Stimulated activated CD8-positive, alpha-beta memory T cell treated with anti-CD3 and anti-CD28 coated beads, Interleukin-7, amount 100 ng/mL, for 24 hours (primary cell): ENCODE measurements around the gene PEG3.
"Not testable (repeated sequence)": the region's sequence is repeated elsewhere in the genome, so short reads cannot be mapped to it uniquely, and the experiment has no call there.

Experiments used
- DNase-seq: peaks from one replicate; pipeline ENCODE4 v3.0.0-alpha.2; 2020; ENCODE audit warnings: low read depth

The PEG3 gene

DNA sequence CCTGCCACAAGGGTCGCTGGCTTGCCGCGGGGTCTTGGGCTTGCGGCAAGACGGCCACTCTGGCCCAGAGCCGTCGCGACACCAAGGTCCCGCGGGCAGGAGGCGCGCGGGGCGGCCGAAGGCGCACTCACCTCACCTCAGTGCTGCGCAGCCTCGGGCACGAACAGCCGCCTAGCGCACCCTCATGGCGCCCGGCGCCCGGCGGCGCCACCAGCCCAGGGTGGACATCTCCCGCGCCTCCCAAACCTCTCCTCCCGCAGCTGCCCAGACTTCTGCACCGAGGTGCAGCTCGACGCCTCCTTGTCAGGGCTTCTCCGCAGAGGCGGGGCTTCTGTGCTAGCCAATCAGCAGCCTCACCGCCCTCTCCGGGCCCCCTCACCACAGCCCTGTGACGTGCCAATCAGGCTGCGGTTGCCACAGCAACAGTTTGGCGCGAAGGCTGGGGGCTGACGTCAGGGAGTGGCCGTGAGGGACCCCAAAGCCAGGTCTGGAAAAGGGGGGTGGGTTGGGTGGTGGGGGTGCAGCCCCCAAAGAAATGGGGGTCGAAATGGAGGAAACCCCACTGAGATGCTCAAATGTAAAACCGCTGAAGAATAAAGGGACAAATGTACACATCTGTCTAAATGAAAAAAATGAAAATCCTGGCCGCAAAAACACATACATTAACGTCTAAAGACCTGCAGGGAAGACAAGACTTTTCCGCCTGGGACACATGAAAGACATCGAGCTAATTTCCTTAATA, at the start of gene PEG3, which contains the start of gene ZIM2:
PEG3 (minus strand) TSS at position 276 of the 742 bp plus-strand sequence. CDS start 16,071 bp downstream, outside the sequence.
ZIM2 (minus strand) TSS at position 276 of the 742 bp plus-strand sequence. CDS start 16,449 bp downstream, outside the sequence.
- DNase-seq, result no peak

DNA sequence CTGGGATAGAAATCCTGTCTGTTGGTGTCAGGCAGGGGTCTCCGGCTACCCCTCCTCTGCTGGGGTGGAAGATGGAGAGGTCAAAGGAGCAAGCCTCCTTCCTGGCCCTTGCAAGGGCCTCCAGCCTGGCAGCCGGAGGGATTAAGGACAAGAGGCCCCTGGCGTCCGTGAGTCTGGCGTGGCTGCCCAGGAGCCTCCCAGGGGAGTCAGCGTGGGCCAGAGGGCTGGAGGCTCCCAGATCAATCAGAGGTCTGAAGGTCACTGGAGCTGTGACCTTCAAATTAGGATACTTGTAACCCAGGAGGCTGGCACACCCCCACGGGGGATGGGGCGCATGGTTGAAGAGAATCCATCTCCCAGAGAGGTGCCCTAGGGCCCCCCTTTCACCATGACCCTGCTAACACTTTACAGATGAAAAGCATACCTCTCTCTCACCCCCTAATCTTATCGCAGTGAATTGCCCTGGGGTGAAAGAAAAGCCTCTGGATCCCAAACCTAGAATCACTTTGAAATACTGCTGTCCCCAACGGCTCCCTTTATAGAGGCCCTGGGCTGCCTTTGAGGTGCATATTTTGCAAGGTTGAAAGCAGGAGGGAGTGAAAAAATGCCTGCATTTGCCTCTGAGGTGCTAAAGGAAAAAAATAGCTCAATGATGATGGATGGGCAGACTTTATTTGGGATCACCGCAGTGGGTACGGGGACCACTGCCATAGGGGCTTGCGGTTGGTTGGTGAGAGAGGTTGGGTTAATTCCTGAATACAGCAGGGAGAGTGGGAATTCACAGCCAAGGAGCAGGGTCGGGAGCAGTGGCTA, 44.9 kb upstream of the PEG3 start:
- no peak for DNase-seq

DNA sequence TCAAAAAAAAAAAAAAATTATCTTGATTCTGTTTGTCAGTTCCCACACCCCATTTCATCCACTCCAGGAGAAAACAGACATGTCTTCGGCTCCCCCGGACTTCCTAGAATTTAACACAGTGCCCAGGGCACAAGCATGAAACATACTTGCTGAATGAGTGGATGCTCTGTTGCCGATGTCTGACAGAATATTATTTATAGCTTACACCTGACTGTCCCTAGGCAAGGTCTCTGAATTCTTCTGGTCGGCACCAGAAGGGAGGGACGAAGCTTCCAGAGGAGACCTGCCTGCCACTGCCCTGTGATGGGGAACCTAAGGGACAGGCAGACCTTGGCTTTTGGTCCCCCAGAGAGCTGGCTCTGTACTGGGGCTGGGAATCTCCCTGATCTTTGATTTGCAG, 43.9 kb upstream of the PEG3 start:
- DNase-seq, result no peak

DNA sequence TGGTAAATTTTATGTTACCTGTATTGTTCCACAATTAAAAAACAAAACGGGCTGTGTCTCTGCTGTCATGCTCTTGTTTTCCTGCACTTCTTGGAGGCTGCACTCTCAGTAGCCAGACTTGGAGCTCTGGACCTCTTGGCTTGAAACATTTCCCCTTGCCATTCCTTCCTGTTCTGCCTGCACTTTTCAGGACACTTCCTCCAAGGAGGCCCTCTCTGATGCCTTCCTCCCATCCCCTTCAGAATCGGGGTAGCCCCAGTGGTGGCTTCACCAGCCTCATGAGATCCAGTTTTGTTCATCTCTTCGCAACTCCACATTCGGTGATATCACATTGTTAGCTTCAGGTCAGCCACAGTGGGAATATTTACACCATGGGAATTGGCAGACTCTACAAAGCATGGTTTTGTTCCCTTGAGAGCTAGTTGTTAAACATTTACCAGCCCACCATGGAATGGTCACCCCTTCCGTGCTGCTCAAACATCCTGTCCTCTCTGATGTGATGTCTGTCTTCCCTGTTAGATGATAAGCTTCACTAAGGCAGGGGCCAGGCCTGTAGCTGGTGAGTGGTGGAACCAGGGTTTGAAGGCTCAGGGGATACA, 40.2 kb upstream of the PEG3 start:
- no peak for DNase-seq

DNA sequence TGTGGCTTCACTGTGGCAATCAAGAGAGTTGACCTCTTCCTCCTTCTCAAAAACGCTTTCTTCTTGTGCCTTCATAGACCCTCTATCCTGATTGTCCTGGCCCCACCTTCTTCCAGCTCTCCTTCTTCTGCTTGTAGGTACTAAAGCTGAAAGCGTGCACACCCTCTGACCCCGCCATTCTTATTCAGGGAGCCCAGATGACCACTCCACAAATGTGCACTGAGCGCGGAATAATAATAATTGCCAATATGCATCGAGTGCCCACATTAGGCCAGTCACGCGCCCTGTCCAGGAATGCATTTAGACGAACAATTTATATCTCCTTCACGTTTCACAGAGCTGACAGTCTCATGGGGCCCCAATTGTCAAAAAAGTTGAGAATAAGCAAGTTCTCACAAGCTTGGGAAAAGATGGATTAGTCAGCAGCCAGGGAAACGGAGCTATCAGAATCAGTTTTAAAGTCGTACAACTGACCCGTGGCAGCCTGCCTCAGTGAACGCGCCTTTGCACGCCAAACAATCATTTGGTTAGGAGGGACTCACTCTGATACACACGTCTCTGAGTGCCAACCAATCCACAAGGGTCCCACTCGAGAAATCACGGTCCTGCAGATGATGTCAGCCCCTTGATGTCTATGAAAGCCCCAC, 36.7 kb upstream of the PEG3 start:
- DNase-seq, result no peak

DNA sequence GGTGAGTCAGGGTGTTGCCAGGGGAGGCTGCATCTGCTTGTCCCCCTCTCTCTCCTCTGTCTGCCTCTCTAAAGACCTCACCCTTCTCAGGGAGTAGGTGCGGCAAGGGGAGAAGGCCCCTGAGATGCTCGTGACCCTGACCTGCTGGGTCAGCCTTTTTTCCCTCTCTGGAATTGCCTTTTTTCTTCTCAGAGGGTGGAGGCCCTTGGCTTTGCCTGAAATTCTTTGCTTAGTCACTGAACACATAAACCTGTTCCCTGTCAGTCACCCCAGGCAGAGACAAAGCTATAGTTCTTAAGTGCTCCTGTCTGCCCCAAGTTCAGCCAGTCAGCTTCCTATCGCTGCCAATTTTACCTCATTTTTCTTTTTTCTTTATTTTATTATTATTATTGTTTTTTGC, 35.2 kb upstream of the PEG3 start:
- no peak for DNase-seq

DNA sequence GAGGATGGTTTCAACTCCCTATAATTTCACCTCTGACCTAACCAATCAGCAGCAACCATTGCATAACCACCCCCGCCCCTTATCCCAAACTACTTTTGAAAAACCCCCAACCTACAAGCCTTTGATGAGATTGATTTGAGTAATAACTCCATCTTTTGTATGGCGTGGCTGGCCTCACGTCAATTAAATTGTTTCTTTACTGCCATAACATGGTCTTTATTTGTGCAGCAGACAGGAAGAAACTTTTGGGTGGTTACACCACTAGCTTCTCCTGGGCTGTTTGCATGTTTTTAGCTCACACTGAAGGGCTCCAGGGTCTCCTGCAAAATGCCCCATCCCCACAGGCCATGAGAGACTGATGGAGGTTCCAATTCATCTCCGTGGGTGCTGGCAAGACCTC, 34.0 kb upstream of the PEG3 start:
- no peak for DNase-seq

DNA sequence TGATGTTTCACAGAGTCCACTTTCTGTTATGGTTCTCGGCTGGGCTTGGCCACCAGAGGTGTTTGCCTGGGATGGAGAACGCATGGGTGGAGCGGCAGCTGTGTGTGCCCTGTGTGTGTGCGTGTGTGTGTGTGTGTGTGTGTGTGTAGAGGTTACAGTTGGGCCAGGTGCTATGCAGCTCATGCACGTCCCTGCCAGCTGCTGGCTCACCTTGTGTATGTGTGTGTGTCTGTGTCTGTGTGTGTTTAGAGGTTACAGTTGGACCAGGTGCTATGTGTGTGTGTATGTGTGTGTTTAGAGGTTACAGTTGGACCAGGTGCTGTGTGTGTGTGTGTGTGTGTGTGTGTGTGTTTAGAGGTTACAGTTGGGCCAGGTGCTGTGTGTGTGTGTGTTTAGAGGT, 33.0 kb upstream of the PEG3 start:
- no peak for DNase-seq

DNA sequence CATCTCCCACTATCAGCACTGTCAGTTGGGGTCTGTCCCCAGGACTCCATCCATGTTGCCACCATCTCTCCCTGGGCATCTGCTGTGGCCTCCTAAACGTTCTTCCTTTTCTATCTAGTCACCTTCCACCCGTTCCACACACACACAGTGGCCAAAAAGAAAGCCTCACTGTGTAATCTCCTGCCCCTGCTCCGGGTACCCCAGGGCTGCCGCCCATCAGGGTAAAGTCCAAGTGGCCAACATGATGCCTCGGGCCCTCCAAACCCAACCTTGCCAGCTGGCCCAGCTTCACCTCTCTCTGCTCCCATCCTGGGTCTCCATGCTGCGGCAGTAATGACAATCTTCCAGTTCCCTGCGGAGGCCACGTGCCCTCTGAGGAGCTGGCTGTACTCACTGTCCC, 29.4 kb upstream of the PEG3 start:
- DNase-seq, result no peak

DNA sequence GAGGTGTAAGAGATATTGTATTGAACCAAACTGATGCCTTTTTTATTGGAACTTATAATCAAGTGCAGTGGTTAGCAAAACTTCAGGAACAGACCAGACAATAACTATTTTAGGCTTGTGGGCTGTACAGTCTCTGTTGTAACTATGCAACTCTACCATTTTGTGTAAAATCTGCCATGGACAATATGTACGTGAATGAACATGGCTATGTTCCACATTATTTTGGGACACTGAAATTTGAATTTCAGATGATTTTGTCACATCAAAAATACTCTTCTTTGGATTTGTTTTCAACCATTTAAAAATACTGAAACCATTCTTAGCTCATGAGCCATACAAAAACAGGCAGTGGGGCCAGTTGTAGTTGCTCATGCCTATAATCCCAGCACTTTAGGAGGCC, 27.9 kb upstream of the PEG3 start:
- no peak for DNase-seq

DNA sequence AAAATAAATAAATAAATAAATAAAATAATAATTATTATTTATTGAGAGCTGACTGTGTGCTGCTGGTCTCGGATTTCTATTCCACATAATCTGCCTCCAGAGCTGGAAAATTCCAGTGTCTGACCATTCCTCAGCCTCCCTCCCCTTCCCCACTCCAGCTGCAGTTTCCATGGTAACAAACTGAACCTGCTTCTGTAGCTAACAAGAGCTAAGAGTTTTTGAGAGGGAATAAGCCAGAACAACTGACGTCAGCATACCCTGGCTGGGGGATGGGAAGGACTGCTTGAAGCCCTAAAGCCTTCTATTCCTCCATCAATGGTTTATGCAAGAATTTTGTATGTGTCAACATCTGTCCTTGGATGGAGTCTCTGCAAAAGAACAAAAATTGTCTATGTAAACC, 26.0 kb upstream of the PEG3 start:
- DNase-seq, result no peak

DNA sequence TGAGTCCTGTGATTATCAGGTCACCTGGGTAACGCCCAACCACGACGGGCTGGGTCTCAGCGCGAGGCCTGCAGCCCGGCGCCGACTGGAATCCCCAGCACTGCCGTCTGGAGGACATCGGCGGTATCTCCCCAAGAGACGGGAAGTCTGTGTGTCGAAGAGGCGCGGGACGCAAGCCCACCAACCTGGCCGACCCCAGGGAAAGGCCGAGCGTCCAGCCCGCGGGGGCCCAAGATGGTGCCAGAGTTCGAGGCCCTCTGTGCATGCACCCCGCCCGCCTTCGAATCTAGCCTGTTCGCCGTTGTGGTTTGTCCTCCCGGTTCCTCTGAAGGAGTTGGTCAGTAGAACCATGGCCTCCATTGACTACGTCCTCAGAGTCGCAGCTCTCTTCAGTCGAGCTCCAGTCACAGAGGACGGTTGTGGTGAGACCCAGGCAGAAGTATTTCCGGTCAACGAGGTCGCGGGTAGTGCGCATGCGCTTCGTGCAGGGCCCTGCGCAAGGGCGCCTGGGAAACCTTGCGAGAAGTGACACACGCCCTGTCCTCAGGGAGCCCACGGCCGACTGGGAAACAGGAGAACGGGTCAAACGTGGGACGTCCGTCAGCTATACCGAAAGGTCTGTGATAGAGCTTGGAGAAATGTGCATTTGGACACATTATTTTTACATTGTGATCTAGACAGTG, 24.1 kb upstream of the PEG3 start:
- DNase-seq, result no peak

DNA sequence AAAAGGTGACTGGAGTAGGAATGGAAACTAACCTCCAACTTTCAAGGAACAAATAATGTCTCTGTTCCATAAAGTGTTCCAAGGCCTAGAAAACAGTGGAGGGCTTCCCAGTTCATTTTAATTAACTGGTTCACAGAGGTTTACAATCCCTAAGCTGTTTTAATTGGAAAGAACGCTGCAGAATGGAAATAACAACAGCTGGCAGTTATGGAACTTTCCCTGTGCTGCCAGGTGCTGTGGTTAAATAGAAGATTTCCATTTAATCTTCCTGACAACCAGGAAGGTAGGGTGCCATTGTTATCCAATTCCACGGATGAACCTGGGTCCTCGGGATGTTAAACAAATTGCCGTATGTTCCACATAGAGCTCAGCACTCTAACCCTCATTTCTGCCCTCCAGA, 22.2 kb upstream of the PEG3 start:
- no peak for DNase-seq

DNA sequence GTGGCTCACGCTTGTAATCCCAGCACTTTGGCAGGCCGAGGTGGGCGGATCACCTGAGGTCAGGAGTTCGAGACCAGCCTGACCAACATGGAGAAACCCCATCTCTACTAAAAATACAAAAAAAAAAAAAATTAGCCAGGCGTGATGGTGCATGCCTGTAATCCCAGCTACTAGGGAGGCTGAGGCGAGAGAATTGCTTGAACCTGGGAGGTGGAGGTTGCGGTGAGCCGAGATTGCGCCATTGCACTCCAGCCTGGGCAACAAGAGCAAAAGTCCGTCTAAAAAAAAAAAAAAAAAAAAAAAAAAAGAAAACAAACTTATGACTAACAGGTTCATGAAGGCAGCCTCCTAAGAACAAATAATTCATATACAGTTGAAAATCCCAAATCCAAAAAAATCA, 19.9 kb upstream of the PEG3 start:
- DNase-seq, result not testable (repeated sequence)

DNA sequence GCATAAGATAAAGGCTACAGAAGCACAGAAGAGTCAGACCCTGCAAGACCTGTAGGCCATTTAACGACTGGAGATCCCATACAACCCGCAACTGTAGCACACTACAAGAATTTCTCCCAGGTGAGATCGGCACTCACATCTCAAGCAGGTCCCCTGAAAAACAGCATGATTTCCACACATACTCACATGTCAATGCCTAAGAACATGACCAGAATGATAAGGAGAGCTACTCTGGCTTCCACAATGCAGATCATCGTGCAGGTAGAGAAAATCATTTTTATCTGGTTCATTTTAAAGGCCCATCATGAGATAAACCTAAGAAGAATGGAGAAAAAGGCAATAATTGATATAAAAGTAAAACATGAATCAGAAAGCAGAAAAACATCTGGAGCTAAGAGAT, 17.5 kb upstream of the PEG3 start:
- no peak for DNase-seq

DNA sequence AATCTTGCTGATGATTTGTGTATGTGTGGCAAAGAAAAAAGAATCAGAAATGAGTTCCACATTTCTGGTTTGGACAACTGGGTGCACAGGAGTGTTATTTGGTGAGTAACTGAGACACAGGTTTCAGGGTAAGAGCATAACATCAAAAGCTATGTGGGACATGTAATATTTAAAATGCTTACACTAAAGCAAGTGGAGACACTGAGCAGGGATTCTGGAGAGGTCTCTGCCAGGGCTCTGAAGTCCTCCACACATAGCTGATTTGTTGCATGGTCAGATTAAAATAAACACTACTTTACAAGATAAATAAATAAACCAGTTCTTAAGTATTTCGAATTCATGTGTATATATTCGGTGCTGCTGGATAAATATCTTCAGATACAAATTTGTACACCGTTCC, 16.3 kb upstream of the PEG3 start:
- DNase-seq, result no peak

DNA sequence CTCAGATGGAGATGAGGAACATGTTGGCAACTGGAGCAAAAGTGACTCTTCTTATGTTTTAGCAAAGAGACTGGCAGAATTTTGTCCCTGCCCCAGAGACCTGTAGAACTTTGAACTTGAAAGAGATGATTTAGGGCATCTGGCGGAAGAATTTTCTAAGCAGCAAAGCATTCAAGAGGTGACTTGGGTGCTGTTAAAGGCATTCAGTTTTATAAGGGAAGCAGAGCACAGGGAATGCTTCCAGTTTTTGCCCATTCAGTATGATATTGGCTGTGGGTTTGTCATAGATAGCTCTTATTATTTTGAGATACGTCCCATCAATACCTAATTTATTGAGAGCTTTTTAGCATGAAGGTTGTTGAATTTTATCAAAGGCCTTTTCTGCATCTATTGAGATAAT, 11.8 kb upstream of the PEG3 start:
- DNase-seq, result not testable (repeated sequence)

DNA sequence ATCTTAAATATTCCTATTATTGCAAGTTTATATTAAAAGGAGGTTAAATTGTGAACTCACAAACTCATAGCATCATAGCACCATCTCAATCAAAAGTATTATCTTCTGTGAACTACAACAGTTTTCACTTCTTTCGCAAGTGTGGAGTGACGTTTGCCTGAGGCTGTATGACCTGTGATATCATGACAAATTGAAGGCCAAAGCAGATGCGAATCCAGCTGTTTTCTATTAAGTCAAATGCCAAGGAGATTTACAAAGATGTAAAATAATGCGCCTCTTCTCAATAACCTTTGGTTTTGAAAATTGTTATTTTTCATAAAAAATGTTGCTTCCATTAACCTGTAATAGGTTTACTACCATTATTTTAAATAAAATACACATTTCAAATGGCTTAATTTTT, 7.6 kb upstream of the PEG3 start:
- no peak for DNase-seq

DNA sequence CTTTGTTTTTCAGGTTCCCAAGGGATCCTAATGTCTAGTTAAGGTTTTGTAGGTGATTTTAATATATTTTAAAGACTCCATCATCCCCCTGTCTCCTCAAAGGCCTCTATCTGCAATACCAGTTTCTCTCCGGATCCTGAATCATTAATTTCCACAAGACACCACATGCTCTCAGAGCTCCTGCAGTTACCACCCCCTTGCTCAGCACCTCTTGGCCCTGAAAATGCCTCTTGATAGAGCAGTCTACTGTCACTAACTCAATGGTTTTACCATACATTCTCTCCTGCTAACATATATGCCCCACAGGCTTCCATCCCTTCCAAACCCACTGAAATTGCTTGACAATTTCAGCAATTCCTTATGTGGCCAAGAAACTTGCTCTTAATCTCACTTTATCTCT, 1.9 kb upstream of the PEG3 start:
- no peak for DNase-seq

DNA sequence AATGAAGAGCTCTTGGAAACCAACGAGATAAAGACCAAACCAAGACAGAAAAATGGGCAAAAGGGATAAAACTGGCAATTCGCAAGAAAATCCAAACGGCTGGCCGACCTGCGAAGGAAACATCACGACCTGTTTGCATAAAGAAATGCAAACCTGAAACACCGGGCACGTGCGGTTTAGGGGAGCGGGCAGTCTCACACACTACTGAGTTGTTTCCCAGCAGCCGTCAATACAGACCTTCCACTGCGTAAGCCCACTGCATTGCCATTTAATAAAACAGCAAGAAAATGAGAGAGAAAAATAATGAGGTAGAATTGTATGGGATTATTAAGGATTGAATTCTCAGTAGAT, 642 bp upstream of the PEG3 start:
- DNase-seq, result no peak

DNA sequence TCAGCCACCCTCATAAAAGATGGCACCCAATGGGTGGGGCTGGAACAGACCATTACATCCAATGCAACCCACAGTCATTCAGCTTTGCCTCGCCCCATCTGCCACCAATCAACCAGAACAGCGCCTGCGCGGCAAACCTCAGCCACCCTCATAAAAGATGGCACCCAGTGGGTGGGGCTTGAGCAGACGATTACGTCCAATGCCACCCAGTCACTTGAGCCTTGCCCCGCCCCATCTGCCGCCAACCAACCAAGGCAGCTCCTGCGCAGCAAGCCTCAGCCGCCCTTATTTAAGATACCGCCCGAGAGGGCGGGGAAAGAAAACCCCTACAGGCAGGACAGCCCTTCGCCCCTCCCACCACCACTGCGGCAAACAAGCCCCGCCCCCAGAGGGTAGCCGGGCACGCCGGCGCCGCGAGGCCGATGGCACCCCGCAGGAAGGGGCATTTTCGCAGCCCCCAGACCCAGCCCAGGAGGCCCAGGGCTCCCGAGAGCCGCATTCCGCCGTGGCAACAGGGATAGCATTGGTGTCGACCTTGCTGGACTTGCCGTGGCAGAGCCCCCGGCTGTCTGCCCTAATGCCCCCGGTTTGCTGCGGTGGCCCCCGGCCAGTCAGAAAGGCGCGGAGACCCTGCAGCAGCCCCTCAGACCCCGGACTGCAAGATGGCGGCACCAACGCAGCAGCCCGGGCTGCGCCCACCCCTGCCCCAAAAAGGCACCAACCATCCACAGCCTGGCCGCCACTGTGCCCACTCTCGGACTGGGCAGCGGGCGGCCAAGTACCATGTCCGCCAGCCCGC, 675 bp downstream of the PEG3 start:
- no peak for DNase-seq
